Dermis blood vessel endothelial cell (primary cell): ENCODE measurements around the gene SRSF11. TPM values are rescaled to one million over a fixed set of nuclear protein-coding genes. Genes with fewer than 3 reads are reported as not detected.
A peak's percentile ranks its signal among the peaks of the same experiment; 100 is the strongest.
"Not testable (repeated sequence)": the region's sequence is repeated elsewhere in the genome, so short reads cannot be mapped to it uniquely, and the experiment has no call there.

Experiments used
- DNase-seq: peaks from one replicate; pipeline ENCODE4 v3.0.0; 2010
- total RNA-seq: library from RNA; depleted of rRNA; stranded (reverse); fragments of >200 nt; gene quantifications from 2 replicates; pipeline ENCODE4 v1.2.3, GENCODE V29; 2014

The SRSF11 gene, protein sequence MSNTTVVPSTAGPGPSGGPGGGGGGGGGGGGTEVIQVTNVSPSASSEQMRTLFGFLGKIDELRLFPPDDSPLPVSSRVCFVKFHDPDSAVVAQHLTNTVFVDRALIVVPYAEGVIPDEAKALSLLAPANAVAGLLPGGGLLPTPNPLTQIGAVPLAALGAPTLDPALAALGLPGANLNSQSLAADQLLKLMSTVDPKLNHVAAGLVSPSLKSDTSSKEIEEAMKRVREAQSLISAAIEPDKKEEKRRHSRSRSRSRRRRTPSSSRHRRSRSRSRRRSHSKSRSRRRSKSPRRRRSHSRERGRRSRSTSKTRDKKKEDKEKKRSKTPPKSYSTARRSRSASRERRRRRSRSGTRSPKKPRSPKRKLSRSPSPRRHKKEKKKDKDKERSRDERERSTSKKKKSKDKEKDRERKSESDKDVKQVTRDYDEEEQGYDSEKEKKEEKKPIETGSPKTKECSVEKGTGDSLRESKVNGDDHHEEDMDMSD
- total RNA-seq, result 116 and 121 TPM in 2 replicates

DNA sequence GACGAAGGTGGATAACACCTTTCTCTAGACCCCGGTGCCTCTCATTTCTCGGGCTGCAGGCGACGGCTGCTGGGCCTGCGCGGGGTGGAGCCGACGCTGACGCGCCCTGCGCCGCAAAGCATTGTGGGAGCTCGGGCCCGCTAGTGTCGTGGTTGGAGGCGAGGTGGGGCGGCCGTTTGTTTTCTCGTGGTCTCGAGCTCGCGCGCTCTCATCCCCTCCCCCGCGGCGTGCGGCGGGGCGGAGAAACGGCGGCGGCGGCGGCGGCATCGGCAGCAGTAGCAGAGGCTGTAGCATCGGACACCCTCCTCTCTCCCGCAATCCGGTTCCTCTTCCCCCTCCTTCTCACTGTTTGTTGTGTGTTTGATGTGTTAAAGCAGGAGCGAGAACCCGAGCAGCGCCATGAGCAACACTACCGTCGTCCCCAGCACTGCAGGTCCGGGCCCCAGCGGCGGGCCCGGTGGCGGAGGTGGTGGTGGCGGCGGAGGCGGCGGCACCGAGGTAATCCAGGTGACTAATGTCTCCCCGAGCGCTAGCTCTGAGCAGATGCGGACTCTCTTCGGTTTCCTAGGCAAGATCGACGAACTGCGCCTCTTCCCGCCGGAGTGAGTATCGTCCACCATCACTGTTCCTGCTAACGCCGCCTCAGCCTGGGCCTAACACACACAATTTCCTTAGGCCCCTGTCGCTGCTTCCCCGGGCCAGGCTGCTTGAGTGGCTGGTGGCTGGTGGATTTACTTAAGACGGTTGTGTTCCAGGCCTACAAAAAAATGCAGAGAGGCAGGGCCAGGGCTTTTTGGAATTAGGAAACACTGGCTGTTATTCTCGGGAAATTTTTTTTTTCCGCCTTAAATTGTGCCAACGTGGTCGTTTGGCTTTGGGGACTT is at the start of gene SRSF11:
SRSF11 (plus strand) TSS at position 143 of the 884 bp plus-strand sequence; CDS start at position 400, 257 bp downstream.
- DNase-seq, result peak; percentile 97

DNA sequence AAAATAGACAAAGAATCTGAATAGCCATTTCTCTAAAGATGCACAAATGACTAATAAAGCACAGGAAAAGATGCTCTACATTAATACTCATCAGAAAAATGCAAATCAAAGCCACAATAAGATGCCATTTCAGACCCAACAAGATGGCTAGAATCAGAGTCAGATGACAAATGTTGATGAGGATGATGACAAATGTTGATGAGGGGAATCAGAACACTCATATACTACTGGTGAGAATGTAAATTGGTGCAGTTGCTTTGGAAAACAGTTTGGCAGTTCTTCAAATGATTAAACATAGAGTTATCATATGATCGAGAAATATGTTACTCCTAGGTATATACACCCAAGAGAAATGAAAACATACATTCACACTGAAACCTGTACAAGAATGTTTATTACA is 49.7 kb upstream of the SRSF11 start:
- no peak for DNase-seq

DNA sequence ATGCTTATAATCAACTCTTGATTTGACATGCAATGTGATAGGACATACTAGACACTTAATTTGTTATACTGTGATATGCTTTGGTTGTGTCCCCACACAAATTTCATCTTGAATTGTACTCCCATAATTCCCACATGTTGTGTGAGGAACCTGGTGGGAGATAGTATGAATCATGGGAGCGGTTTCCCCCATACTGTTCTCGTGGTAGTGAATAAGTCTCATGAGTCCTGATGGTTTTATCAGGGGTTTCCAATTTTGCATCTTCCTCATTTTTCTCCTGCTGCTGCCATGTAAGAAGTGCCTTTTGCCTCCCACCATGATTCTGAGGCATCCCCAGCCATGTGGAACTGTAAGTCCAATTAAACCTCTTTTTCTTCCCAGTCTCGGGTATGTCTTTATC is 36.0 kb upstream of the SRSF11 start:
- not testable (repeated sequence) for DNase-seq

DNA sequence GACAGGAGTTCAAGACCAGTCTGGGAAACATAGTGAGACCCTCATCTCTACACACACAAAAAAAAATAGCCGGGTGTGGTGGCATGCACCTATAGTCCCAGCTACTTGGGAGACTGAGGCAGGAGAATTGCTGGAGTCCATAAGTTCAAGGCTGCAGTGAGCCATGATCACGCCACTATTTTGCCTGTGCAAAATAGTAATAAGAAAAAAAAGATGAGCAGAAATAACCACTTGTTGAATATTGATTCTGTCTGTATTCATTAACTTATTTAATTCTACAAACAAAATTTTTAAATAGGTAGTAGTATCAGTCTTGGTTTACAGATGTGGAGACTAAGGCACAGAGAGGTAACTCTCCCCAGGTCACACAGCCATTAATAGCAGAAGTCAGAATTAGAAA is 32.7 kb upstream of the SRSF11 start:
- no peak for DNase-seq

DNA sequence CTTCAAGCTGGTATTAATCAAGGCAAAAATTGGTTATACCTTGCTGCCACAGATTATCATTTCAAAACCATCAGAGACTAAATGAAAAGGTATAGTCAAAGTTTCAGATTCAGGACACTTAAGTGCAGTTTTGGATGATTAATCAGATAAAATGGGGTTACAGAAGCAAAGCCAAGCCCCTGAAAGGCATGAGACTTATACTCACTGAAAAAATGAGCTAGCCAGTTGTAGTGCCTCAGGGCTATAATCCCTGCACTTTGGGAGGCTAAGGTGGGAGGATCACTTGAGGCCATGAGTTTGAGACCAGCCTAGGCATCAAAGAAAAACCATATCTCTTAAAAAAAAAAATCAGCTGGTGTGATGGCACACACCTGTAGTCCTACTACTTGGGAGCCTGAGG is 31.0 kb upstream of the SRSF11 start:
- no peak for DNase-seq

DNA sequence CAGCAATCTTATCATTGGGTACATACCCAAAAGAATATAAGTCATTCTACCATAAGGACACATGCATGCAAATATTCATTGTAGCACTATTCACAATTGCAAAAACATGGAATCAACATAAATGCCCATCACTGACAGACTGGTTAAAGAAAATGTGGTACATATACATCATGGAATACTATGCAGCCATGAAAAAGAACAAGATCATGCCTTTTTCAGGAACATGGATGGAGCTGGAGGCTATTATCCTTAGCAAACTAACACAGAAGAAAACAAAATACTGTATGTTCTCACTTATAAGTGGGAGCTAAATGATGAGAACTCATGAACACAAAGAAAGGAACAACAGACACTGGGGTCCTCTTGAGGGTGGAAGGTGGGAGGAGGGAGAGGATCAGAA is 28.7 kb upstream of the SRSF11 start:
- DNase-seq, result not testable (repeated sequence)

DNA sequence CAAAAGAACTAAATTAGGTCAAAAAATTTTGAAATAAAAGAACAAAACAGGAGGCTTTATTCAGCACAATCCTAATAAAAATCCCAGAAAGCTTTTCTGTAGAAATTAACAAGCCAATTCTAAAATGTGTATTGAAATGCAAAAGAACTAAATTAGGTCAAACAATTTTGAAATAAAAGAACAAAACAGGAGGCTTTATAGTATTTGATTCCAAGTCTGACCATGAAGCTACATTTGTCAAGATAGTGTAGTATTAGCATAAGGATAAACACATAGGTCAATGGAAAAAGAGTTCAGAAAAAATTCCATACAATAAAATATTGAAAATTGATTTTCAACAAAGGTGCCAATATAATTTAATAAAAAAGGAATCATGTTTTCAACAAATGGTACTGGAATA is 26.6 kb upstream of the SRSF11 start:
- no peak for DNase-seq

DNA sequence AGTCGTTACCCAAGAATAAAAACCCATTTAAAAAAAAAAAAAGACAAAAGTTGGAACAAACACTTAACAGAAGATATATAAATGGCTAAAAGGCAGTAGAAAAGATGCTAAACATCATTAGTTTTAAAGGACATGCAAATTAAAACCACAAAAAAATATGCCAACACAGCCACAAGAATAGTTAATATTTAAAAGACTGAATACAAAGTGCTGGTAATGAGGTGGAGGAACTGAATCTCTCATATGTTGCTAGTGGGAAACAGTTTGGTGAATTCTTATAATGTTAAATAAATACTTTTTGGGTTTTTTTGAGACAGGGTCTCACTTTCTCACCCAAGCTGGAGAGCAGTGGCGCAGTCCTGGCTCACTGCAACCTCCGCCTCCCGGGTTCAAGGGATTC is 25.8 kb upstream of the SRSF11 start:
- no peak for DNase-seq

DNA sequence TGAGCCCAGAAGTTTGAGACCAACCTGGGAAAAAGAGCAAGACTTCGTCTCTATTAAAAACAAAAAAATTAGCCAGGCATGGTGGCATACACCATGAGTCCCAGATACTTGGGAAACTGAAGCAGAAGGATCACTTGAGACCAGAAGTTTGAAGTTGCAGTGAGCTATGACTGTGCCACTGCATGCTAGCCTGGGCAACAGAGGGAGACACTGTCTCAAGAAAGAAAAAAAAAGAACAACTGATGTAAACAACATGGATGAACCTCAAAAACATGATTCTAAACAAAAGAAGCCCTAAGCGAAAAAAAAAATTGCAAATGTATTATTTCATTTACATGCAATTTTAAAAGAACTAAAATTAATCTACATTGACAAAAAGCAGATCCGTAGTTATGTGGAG is 24.8 kb upstream of the SRSF11 start:
- no peak for DNase-seq

DNA sequence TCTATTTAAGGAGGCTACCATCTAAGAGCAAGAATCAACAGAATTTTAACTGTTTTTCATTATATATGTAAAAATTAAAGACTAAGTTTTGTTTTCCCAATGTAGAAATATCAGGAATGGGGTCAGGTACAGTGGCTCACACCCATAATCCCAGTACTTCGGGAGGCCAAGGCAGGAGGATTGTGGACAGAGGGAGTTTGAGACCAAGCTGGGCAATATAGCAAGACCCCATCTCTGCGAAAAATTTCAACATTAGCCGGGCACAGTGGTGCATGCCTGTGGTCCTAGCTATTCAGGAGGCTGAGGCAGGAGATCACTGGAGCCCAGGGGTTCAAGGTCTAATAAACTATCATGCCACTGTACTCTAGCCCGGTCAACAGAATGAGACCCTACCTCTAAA is 21.1 kb upstream of the SRSF11 start:
- DNase-seq, result no peak

DNA sequence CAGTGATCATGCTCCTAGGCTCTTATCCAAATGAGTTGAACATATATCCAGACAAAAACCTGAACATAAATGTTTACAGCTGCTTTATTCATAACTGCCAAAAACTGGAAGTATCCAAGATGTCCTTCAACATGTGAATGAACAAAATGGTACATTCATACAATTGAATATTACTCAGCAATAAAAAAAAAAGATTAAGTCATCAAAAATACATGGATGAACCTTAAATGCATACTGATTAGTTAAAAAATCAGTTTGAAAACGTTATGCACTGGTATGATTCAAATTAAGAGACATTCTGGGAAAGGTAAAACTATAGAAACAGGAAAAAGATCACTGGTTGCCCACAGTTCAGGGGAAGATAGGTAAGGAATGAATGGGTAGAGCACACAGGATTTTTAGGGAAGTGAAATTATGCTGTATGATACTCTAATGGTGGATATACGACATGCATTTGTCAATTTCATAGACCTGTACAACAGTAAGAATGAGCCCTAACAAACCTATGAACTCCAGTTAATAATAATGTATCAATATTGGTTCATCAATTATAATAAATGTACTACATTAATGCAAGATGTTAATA is 18.9 kb upstream of the SRSF11 start:
- no peak for DNase-seq

DNA sequence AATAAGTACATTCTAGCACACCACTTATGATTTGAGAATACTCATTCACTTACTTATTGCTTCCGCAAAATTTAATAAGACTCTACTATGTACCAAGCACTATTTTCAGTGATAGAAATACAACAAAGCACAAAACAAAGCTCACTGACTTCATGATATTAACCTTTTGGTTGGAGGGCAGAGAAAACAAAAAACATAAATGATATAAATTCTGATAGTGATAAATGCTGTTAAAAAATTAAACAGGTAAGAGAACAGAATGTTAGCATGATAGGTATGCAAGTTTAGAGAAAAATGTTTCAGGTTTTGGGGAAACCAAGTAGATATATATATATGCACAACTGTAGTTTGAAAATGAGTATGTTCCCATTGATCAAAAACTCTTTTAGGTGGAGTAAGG is 17.0 kb upstream of the SRSF11 start:
- DNase-seq, result no peak

DNA sequence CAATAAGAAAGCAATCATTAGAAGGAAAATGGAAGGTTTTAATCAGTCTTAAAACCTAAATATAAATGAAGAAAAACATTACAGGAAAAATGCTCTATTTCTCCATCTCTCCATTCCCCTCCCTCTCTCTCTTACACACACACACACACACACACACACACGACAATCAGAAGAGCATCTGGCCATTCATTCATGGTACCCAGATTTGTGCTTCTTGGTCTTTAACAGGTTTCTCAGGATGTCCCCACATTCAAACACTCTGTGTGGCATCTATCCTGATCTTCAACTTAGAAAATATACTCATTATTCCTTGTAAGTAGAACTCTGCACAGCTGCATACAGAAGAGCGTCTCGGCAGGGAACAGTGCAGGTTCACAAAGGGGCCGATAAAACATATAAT is 16.6 kb upstream of the SRSF11 start:
- DNase-seq, result peak; percentile 17

DNA sequence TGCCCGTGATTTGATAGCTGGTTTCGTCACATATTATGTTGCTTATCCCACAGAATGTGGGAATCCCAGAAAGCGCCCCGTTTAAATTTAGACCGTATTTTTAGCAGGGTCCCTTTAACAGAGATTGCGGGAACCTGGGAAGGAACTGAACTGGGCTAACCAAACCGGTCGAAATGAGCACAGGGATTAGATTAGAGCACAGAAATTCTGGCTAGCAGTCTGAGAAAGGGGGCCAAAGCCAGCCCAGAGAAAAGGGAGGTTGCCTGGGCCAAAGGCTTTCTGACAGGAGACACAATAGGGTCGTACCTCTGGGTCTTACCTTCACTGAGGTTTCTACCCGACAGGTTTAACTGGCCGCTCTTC is 16.1 kb upstream of the SRSF11 start:
- DNase-seq, result no peak

DNA sequence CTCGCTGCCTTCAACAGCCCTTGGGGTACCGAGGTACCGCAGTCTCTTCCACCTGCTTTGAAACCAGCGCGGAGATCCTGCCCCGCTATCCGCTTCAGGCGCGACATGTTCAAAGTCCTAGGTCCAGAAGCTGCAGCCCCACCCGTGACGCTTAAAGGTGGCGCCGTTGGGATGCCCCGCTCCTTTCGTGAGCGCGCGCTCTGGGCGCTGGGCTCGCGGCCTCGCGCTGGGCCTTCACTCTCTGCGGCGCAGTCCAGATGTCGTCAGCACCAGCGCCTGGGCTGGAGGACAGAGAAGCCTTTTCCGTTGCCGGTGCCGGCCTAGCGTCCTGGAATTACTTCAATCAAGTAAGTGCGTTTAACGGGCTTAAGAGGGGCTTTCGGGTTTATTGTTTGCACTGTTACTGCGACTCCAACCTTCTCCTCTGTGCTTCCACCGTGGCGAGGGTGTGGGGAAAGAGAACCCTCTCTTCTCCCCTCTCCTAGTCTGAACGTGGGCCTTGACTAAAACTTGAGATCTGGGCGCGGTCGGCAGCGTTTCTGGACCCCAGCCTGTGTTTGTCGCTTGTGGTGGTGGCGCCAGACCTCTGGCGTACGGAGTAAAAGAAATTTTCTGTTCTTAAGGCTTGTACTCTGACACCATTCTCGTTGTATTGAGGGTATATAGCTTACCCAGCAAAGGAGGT is 15.6 kb upstream of the SRSF11 start, which contains the start of gene LRRC40:
LRRC40 (minus strand) TSS at position 146 of the 685 bp plus-strand sequence; CDS start at position 107, 39 bp downstream.
- peak; percentile 98 for DNase-seq

DNA sequence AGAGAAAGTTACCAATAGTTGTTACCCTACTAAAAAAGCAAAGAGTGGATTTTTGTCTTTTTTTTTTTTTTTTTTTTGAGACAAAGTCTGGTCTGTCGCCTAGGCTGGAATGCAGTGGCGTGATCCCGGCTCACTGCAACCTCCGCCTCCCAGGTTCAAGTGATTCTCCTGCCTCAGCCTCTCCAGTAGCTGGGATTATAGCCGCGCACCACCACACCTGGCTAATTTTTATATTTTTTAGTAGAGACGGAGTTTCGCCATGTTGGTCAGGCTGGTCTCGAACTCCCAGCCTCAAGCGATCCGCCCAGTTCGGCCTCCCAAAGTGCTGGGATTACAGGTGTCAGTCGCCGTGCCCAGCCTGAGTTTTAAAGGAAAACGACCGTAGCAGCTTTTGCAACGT is 14.3 kb upstream of the SRSF11 start:
- DNase-seq, result not testable (repeated sequence)

DNA sequence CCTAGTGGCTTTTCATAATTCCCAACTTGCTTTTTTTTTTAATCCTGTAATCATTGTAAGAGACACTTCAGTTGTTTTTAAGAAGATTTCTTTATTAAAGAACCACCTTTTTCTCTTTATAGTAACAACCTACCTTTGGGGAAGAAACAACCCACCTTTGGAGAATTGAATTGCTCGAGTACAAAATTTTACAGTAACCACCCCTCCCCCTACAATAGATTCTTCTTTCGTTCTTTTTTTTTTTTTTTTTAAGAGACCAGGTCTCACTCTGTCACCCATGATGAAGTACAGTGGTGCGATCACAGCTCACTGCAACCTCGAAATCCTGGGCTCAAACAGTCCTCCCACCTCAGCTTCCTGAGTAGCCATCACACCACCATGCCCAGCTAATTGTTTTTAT is 13.7 kb upstream of the SRSF11 start:
- DNase-seq, result no peak

DNA sequence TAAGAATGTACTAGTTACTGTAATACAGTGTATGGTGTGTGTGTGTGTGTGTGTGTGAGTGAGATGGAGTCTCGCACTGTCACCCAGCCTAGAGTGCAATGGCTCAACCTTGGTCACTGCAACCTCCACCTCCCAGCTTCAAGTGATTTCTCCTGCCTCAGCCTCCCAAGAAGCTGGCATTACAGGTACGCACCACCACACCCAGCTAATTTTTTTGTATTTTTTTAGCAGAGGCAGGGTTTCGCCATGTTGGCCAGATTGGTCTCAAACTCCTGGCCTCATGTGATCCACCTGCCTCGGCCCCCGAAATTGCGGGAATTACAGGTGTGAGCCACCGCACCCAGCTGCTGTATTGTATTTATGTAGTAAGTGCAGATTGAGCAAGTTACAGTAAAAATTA is 12.9 kb upstream of the SRSF11 start:
- no peak for DNase-seq

DNA sequence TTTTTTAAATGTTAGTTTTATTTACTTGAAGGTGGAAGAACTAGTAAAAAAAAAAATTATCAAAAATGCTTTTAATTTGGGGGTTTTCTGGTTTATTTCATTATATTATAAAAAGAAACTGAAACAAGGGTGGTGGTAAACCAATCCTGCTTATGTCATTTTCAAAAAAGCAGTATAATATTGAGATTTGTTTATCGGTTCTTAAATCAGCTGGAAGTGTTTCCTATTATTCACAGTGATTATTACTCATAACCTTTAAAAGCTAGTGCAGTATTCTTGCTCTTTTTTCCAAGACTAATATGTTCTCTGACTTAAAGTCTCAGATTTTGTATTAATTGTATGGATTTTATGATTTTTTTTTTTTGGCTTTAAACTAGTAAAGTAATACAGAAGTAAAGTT is 10.4 kb upstream of the SRSF11 start:
- peak; percentile 35 for DNase-seq

DNA sequence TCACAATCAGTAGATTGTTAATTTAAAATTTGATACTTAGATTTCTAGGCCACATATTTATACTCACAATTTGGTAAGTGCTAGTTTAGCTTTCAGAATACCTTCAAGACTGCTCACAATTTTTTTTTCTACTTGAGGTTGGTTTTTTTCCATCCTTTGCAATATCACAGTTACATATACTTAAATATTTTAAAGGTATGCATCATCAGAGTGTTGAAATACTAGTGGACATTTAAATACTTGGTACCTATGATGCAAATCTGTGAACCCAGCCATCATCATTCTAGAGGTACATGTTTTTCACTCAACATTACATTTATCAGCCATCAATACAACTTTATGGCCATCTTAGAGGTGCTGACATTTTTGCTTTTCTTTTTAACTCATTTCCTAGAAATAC is 9.6 kb upstream of the SRSF11 start:
- no peak for DNase-seq

DNA sequence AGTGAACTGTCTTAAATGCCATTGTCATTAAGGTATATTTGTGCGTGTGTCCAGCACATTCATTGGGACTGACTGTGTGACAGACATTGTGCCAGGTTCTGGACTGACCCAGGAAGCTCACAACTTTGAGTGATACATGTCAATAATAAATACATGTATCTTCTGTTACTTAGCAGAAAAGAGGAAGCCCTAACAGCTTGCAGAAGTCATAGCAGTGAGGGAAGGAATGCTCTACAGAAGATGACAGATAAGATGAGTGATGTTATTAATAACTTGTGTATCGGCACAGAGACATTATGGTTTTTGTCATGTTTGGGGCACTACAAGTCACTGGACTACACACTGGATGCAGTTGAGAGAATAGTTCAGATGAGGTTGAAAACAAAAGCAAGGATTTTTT is 1.2 kb upstream of the SRSF11 start:
- no peak for DNase-seq

DNA sequence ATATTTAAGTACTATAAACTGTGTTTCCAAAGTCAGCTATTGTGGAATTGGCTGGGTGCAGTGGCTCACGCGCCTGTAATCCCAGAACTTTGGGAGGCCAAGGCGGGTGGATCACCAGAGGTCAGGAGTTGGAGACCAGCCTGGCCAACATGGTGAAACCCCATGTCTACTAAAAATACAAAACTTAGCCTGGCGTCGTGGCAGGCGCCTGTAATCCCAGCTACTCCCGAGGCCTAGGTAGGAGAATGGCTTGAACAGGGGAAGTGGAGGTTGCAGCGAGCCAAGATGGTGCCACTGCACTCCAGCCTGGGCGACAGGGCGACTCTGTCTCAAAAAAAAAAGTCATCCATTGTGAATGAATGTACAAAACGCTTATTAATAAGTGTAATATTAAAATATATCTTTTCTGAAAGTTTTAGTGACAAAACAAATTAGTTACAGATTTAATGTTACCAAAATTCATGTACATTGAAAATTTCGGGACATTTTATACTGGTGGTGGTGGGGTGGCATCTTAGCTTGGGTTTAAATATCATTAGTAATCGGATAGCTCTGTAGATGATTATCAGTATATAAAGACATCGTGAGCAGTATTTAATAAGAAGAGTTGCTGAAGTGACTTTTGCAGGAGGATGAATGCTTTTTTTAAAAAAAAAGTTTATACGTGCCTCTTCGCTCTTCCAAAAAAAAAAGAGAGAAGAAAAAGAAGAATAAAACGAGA is 503 bp upstream of the SRSF11 start:
- no peak for DNase-seq
